Measurements from ENCODE around the gene KCTD8. TPM values are rescaled to one million over a fixed set of nuclear protein-coding genes. Genes with fewer than 3 reads are reported as not detected.
A peak's percentile ranks its signal among the peaks of the same experiment; 100 is the strongest.

KCTD8 gene
- total and polyA plus RNA-seq, 12 donors = 0.24 to 2.0 (median 0.61) TPM; not detected in 3

DNA sequence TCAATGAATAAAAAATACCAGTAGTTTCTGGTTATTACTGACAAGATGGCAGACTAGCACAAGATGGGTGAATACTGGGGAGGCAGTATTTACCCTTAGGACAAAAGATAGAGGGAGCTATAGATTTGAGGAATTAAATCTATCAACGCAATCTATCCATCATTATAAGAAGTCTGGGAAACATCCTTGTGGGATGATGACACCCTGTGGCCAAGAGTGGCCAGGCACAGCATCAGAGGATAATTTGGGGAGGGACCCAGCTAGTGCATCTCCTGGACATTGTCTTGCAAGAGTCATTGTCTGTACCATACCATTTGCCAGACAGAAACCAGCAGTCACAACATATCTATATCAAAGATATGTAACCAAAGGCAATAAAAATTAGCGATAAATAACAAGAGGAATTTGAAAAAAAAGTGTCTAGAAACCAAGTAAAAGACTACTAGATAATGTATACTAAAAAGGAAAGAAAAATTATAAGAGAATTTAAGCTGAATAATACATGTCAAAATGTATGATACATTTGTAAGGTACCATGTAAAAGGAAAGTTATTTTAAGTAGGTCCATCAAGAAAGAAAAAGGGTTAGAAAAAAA lies 22.9 kb downstream of the KCTD8 start:
- Histone ChIP-seq H3K9me3 (replicated peaks in 1 of 3) (no peaks in the 10 kb centered on the region), H3K4me3 (no peak overlapping the region), H3K36me3 (replicated peaks in 1 of 2) (no peaks in the 10 kb centered on the region), H3K27me3 (no peaks in the 10 kb centered on the region), H3K4me1 (replicated peaks in 1 of 2) (no peaks in the 10 kb centered on the region), H3K27ac (no peak overlapping the region)
- DNase-seq = peak in 4 of 7 donors; percentile 15 to 31 (median 19)
- TF ChIP-seq POLR2A (IDR thresholded peaks at IDR 0.05) = no peak
- TF ChIP-seq, protein P1, sequence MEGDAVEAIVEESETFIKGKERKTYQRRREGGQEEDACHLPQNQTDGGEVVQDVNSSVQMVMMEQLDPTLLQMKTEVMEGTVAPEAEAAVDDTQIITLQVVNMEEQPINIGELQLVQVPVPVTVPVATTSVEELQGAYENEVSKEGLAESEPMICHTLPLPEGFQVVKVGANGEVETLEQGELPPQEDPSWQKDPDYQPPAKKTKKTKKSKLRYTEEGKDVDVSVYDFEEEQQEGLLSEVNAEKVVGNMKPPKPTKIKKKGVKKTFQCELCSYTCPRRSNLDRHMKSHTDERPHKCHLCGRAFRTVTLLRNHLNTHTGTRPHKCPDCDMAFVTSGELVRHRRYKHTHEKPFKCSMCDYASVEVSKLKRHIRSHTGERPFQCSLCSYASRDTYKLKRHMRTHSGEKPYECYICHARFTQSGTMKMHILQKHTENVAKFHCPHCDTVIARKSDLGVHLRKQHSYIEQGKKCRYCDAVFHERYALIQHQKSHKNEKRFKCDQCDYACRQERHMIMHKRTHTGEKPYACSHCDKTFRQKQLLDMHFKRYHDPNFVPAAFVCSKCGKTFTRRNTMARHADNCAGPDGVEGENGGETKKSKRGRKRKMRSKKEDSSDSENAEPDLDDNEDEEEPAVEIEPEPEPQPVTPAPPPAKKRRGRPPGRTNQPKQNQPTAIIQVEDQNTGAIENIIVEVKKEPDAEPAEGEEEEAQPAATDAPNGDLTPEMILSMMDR (IDR thresholded peaks at IDR 0.05) = peak in 5 of 6 experiments; percentile 27 to 53 (median 46)
- WGBS, 4 donors = 36 to 50% (median 45%) methylated on average over 2 of the region's 2 CpGs
- intact Hi-C loops (cut with DNase I) = no loop called here

DNA sequence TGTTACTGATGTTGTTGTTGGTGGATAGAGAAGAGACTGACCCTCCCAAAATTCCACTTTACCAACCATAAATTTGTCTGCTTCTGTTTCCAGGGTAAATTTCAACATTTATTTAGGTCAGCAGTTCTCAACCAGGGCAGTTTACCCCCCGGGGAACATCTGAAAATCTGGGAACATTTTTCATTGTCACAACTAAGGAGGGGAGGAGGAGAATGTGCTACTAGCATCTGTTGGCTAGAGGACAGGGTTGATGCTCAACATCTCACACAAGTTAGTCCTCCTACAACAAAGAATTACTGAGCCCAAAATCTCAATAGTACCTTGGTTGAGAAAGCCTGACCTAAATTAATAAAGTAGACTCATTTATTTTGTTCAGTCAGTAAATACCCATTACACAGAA lies 25.7 kb downstream of the KCTD8 start:
- Histone ChIP-seq H3K27ac (no peak overlapping the region), H3K36me3 (replicated peaks in 1 of 2) (no peaks in the 10 kb centered on the region), H3K4me3 (no peak overlapping the region), H3K27me3 (no peaks in the 10 kb centered on the region), H3K4me1 (replicated peaks in 1 of 2) (no peaks in the 10 kb centered on the region), H3K9me3 (replicated peaks in 1 of 3) (no peaks in the 10 kb centered on the region)
- intact Hi-C loops (cut with DNase I) = no loop called here
- TF ChIP-seq, protein P1 (IDR thresholded peaks at IDR 0.05) = no peak
- no peak for TF ChIP-seq POLR2A (IDR thresholded peaks at IDR 0.05)
- WGBS, 4 donors = 36 to 56% (median 43%) methylated on average over 1 of the region's 1 CpG
- no peak for DNase-seq

DNA sequence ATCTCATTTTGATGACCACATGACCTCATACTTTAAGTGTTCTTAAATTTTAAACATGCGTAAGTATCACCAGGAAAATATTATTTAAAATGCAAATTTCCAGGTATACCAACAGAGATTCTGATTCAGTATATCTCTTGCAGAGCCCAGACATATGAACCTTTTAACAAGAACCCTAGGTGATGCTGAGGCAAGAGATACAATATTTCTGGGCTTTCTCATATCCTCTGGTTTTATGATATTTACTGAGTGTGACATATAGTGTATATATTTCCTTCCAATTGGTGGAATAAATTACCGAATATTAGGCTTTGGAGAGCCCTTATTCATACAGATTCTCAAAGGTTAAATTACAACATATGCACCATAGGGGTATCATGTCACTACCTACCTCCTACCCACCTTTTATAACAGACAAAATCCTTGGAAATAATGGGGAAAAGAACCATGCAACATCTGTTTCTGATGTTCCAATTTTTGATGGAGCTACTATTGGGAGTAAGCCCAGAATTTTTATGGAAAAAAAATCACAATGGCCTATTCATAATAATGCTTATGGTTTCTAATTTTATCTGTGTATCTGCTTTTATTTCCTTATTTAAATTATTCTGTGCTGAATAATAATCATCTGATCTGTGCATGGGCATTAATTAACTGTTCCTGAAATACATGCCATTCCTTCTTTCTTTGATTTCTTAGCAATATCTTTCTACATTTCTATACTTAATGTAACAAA lies 27.1 kb downstream of the KCTD8 start:
- intact Hi-C loops (cut with DNase I) = no loop called here
- Histone ChIP-seq H3K27me3 (no peaks in the 10 kb centered on the region), H3K4me1 (replicated peaks in 1 of 2) (no peaks in the 10 kb centered on the region), H3K27ac (no peak overlapping the region), H3K36me3 (replicated peaks in 1 of 2) (no peaks in the 10 kb centered on the region), H3K9me3 (replicated peaks in 1 of 3) (no peaks in the 10 kb centered on the region), H3K4me3 (no peak overlapping the region)
- DNase-seq = no peak
- TF ChIP-seq, protein P1 (IDR thresholded peaks at IDR 0.05) = no peak
- no peak for TF ChIP-seq POLR2A (IDR thresholded peaks at IDR 0.05)
- WGBS, 4 donors = 81 to 91% (median 88%) methylated on average over 2 of the region's 2 CpGs

DNA sequence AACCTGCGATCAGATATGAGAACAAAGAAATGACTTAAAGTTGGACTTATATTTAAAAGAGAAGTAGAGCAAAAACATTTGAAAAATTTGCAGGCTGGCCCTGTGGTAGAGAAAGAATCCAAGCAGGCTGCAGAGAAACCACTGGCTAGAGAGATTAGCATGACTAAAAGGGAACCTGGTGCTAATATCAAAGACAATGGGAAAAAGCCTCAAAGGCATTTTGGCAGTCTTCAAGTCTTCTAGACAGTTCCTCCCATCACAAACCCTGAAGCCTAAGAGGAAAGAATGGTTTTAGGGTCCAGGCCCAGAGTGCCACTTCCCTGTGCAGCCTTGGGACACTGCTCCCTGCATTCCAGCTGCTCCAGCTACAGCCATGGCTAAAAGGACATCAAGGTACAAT lies 33.4 kb downstream of the KCTD8 start:
- intact Hi-C loops (cut with DNase I) = no loop called here
- Histone ChIP-seq H3K27ac (no peak overlapping the region), H3K4me3 (no peak overlapping the region), H3K9me3 (replicated peaks in 1 of 3) (no peaks in the 10 kb centered on the region), H3K4me1 (replicated peaks in 1 of 2) (no peaks in the 10 kb centered on the region), H3K36me3 (replicated peaks in 1 of 2) (no peaks in the 10 kb centered on the region), H3K27me3 (no peaks in the 10 kb centered on the region)
- no peak for DNase-seq
- no peak for TF ChIP-seq POLR2A (IDR thresholded peaks at IDR 0.05)
- TF ChIP-seq, protein P1 (IDR thresholded peaks at IDR 0.05) = no peak
- WGBS, 4 donors = 87 to 93% (median 91%) methylated on average over 1 of the region's 1 CpG

All from adrenal gland (tissue), 12 donors.